DND-41 (cell line): Measurements from ENCODE around the gene INTS12.

Experiments used
- CTCF ChIP-seq: IDR thresholded peaks from 2 replicates; pipeline ENCODE4 v1.5.1; 2012; ENCODE audit warnings: borderline replicate concordance, low read length, moderate library complexity, mild to moderate bottlenecking; ENCODE audit not compliant: poor library complexity, severe bottlenecking; ENCODE audit errors: extremely low read depth
- EZH2 ChIP-seq: IDR thresholded peaks from 3 replicates; pipeline ENCODE4 v1.6.1; 2012; ENCODE audit warnings: borderline replicate concordance, low read depth, mild to moderate bottlenecking, moderate library complexity, low read length, inconsistent platforms; ENCODE audit not compliant: severe bottlenecking

GRCh38 chr4:105652286-105652888 lies 56.1 kb downstream of the INTS12 start:
- TF ChIP-seq EZH2 = no peak
- no peak for TF ChIP-seq CTCF
